ENCODE data around the gene MLANA. TPM values are rescaled to one million over a fixed set of nuclear protein-coding genes. Genes with fewer than 3 reads are reported as not detected.

Gene MLANA
- total and polyA plus RNA-seq, 2 donors (not counting 1 experiment from before 2014, with no cell fraction given) = not detected

- no peaks in the 10 kb centered on the region for H3K9me3 ChIP-seq (ENCODE audit: control insufficient read depth, insufficient read depth, low read depth, low read length)
- no peaks in the 10 kb centered on the region for H4K20me1 ChIP-seq (ENCODE audit: control insufficient read depth, extremely low read depth, insufficient read depth, low read length)
- no peaks in the 10 kb centered on the region for H3K36me3 ChIP-seq (ENCODE audit: control insufficient read depth, insufficient read depth, low read length)
- H3K27ac ChIP-seq (ENCODE audit: insufficient read depth, low read length) = no peak overlapping the region
- no peak overlapping the region for H3K9ac ChIP-seq (ENCODE audit: insufficient read depth, low read length)
- no peak overlapping the region for H2AFZ ChIP-seq (ENCODE audit: low read length)
- H3K79me2 ChIP-seq (ENCODE audit: control insufficient read depth, insufficient read depth, low read length) = no peaks in the 10 kb centered on the region
- H3K4me3 ChIP-seq (replicated peaks in 1 of 4; ENCODE audit: control extremely low read depth in 1 of 4, insufficient read depth in 1 of 4, low read depth in 3 of 4, low read length in 4 of 4) = no peak overlapping the region
- no peak overlapping the region for H3K4me2 ChIP-seq (ENCODE audit: extremely low read depth, insufficient read depth, low read length)
- H3K27me3 ChIP-seq (ENCODE audit: control insufficient read depth, insufficient read depth, low read length) = no peaks in the 10 kb centered on the region
- no peak for DNase-seq (ENCODE audit: low read depth in 2 of 2)
- no peaks in the 10 kb centered on the region for H3K4me1 ChIP-seq (ENCODE audit: control insufficient read depth, extremely low read depth, insufficient read depth, low read length)
- TF ChIP-seq EZH2 (IDR thresholded peaks at IDR 0.05; ENCODE audit: low read length, missing control alignments) (no peak), CTCF (conservative IDR thresholded peaks at IDR 0.05 in 1 of 2, IDR thresholded peaks at IDR 0.05 in 1 of 2; ENCODE audit: low read depth in 1 of 2, low read length in 2 of 2) (no peak)
Observed at GRCh38 chr9:5931657-5932056, 41.0 kb downstream of the MLANA start.

- DNase-seq (ENCODE audit: low read depth in 2 of 2) = no peak
- Histone ChIP-seq H3K9me3 (ENCODE audit: control insufficient read depth, insufficient read depth, low read depth, low read length) (no peaks in the 10 kb centered on the region), H3K27me3 (ENCODE audit: control insufficient read depth, insufficient read depth, low read length) (no peaks in the 10 kb centered on the region), H3K36me3 (ENCODE audit: control insufficient read depth, insufficient read depth, low read length) (no peaks in the 10 kb centered on the region), H4K20me1 (ENCODE audit: control insufficient read depth, extremely low read depth, insufficient read depth, low read length) (no peaks in the 10 kb centered on the region), H3K9ac (ENCODE audit: insufficient read depth, low read length) (no peak overlapping the region), H3K79me2 (ENCODE audit: control insufficient read depth, insufficient read depth, low read length) (no peaks in the 10 kb centered on the region), H3K27ac (ENCODE audit: insufficient read depth, low read length) (no peak overlapping the region), H2AFZ (ENCODE audit: low read length) (no peak overlapping the region), H3K4me1 (ENCODE audit: control insufficient read depth, extremely low read depth, insufficient read depth, low read length) (no peaks in the 10 kb centered on the region), H3K4me3 (replicated peaks in 1 of 4; ENCODE audit: control extremely low read depth in 1 of 4, insufficient read depth in 1 of 4, low read depth in 3 of 4, low read length in 4 of 4) (no peak overlapping the region), H3K4me2 (ENCODE audit: extremely low read depth, insufficient read depth, low read length) (no peak overlapping the region)
- TF ChIP-seq EZH2 (IDR thresholded peaks at IDR 0.05; ENCODE audit: low read length, missing control alignments) = no peak
Observed at GRCh38 chr9:5938449-5938848, 47.8 kb downstream of the MLANA start.

- no peak overlapping the region for H3K4me3 ChIP-seq (replicated peaks in 1 of 4; ENCODE audit: control extremely low read depth in 1 of 4, insufficient read depth in 1 of 4, low read depth in 3 of 4, low read length in 4 of 4)
- no peak overlapping the region for H2AFZ ChIP-seq (ENCODE audit: low read length)
- no peaks in the 10 kb centered on the region for H3K36me3 ChIP-seq (ENCODE audit: control insufficient read depth, insufficient read depth, low read length)
- no peak for TF ChIP-seq CTCF (conservative IDR thresholded peaks at IDR 0.05 in 1 of 2, IDR thresholded peaks at IDR 0.05 in 1 of 2; ENCODE audit: low read depth in 1 of 2, low read length in 2 of 2)
- no peak for TF ChIP-seq EZH2 (IDR thresholded peaks at IDR 0.05; ENCODE audit: low read length, missing control alignments)
- H3K9me3 ChIP-seq (ENCODE audit: control insufficient read depth, insufficient read depth, low read depth, low read length) = no peaks in the 10 kb centered on the region
- H3K4me2 ChIP-seq (ENCODE audit: extremely low read depth, insufficient read depth, low read length) = no peak overlapping the region
- H3K79me2 ChIP-seq (ENCODE audit: control insufficient read depth, insufficient read depth, low read length) = no peaks in the 10 kb centered on the region
- no peak overlapping the region for H3K9ac ChIP-seq (ENCODE audit: insufficient read depth, low read length)
- H3K4me1 ChIP-seq (ENCODE audit: control insufficient read depth, extremely low read depth, insufficient read depth, low read length) = no peaks in the 10 kb centered on the region
- H3K27ac ChIP-seq (ENCODE audit: insufficient read depth, low read length) = no peak overlapping the region
- H3K27me3 ChIP-seq (ENCODE audit: control insufficient read depth, insufficient read depth, low read length) = no peaks in the 10 kb centered on the region
- no peaks in the 10 kb centered on the region for H4K20me1 ChIP-seq (ENCODE audit: control insufficient read depth, extremely low read depth, insufficient read depth, low read length)
- no peak for DNase-seq (ENCODE audit: low read depth in 2 of 2)
Observed at GRCh38 chr9:5939530-5939929, 48.8 kb downstream of the MLANA start.

All from fibroblast of lung (primary cell).